ENCODE results near the gene MBD6. TPM values are rescaled to one million over a fixed set of nuclear protein-coding genes. Genes with fewer than 3 reads are reported as not detected.
"Not testable (repeated sequence)": the region's sequence is repeated elsewhere in the genome, so short reads cannot be mapped to it uniquely, and the experiment has no call there.

Gene MBD6
- total RNA-seq, 1 donor from 2014 or later = 118 TPM

- DNase-seq (ENCODE audit: low spot score in 2 of 2, unreplicated experiment in 2 of 2) = peak; percentile 73 to 82
- Mint-ChIP-seq H3K4me1 (peaks cover 21% of the 10 kb centered on the region), H3K9me3 (no peaks in the 10 kb centered on the region), H3K27me3 (ENCODE audit: low read depth) (no peaks in the 10 kb centered on the region), H3K27ac (peak within 1 kb of the TSS; percentile 95), H3K4me3 (peak within 1 kb of the TSS; percentile 95), H3K36me3 (peaks cover 13% of the 10 kb centered on the region)
- TF ChIP-seq, protein P1, sequence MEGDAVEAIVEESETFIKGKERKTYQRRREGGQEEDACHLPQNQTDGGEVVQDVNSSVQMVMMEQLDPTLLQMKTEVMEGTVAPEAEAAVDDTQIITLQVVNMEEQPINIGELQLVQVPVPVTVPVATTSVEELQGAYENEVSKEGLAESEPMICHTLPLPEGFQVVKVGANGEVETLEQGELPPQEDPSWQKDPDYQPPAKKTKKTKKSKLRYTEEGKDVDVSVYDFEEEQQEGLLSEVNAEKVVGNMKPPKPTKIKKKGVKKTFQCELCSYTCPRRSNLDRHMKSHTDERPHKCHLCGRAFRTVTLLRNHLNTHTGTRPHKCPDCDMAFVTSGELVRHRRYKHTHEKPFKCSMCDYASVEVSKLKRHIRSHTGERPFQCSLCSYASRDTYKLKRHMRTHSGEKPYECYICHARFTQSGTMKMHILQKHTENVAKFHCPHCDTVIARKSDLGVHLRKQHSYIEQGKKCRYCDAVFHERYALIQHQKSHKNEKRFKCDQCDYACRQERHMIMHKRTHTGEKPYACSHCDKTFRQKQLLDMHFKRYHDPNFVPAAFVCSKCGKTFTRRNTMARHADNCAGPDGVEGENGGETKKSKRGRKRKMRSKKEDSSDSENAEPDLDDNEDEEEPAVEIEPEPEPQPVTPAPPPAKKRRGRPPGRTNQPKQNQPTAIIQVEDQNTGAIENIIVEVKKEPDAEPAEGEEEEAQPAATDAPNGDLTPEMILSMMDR (IDR thresholded peaks at IDR 0.05; ENCODE audit: unreplicated experiment) = no peak
These were observed 34.8 kb upstream of the MBD6 start, which contains the start of gene MARS1 for GRCh38 chr12:57487597-57488401. TSS of gene MARS1 (plus strand) at chr12:57488068. CDS start at chr12:57488091, 23 bp downstream.

DNA sequence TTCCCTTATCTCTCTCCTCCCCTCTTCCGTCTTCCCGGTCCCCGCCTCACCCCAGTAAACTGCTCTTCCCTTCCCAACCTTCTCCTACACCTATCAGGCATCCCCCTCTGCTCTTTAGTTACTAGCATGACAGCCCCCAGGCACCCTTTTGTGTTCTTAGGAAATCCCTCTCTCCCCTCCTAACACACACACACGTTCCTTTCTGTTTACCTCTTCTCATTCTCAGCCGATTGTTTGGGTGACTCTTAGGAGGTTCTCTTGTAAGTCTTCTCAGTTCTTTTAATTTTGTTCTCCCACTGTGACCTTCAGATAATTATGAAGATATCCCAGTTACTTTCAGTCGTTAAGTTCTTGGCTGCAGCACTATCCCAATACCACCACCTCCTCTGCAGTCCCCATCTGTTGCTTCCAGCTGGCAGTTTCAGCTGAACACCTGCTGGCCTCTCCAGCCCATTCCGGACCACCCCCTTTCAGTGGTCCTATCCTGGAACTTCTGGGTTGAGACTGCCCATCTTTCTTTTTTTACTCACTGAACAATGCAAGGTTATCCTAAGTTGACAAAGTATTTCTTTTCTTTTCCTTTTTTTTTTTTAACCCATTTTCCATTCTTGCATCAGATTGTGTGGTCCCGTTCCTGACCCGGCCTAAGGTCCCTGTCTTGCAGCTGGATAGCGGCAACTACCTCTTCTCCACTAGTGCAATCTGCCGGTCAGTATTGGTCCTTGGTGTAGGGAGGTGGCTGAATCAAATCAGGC, 34.0 kb upstream of the MBD6 start:
- peak overlapping the region; percentile 95 for H3K27ac Mint-ChIP-seq
- H3K36me3 Mint-ChIP-seq = peaks cover 16% of the 10 kb centered on the region
- TF ChIP-seq, protein P1 (IDR thresholded peaks at IDR 0.05; ENCODE audit: unreplicated experiment) = no peak
- no peak for DNase-seq (ENCODE audit: low spot score in 2 of 2, unreplicated experiment in 2 of 2)
- no peaks in the 10 kb centered on the region for H3K9me3 Mint-ChIP-seq
- H3K4me3 Mint-ChIP-seq = peak overlapping the region; percentile 95
- H3K4me1 Mint-ChIP-seq = peaks cover 14% of the 10 kb centered on the region
- H3K27me3 Mint-ChIP-seq (ENCODE audit: low read depth) = no peaks in the 10 kb centered on the region

DNA sequence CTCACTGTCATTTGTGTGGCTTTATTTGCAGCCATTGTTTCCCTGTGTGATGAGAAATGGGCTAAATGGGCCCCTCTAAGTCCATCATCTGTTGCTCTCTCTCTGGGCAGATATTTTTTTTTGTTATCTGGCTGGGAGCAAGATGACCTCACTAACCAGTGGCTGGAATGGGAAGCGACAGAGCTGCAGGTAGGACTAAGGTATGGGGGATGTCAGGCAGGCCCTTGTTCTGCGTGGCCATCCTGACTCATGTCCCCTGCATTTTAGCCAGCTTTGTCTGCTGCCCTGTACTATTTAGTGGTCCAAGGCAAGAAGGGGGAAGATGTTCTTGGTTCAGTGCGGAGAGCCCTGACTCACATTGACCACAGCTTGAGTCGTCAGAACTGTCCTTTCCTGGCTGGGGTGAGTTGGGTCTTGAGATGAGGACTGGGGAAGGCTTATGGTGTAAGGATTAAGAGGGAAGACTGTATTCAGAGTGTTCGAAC, 33.4 kb upstream of the MBD6 start:
- DNase-seq (ENCODE audit: low spot score in 2 of 2, unreplicated experiment in 2 of 2) = no peak
- H3K36me3 Mint-ChIP-seq = peaks cover 16% of the 10 kb centered on the region
- H3K4me3 Mint-ChIP-seq = peak overlapping the region; percentile 95
- peaks cover 14% of the 10 kb centered on the region for H3K4me1 Mint-ChIP-seq
- no peaks in the 10 kb centered on the region for H3K9me3 Mint-ChIP-seq
- TF ChIP-seq, protein P1 (IDR thresholded peaks at IDR 0.05; ENCODE audit: unreplicated experiment) = no peak
- H3K27me3 Mint-ChIP-seq (ENCODE audit: low read depth) = no peaks in the 10 kb centered on the region
- H3K27ac Mint-ChIP-seq = peak overlapping the region; percentile 95

DNA sequence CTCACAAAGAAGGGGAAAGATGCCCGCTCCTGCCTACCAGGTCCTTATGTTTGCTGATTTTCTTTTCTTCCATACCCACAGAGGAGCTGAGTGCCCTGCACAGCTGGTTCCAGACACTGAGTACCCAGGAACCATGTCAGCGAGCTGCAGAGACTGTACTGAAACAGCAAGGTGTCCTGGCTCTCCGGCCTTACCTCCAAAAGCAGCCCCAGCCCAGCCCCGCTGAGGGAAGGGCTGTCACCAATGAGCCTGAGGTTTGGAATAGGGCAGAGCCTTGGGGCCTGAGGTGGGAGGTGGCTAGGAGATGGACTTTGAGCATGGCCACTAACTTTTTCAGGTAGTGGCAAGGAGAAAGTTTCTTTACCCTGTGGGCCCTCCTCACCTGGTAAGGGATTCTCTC, 32.5 kb upstream of the MBD6 start:
- no peak for DNase-seq (ENCODE audit: low spot score in 2 of 2, unreplicated experiment in 2 of 2)
- TF ChIP-seq, protein P1 (IDR thresholded peaks at IDR 0.05; ENCODE audit: unreplicated experiment) = no peak
- Mint-ChIP-seq H3K27ac (no peak overlapping the region), H3K36me3 (peaks cover 19% of the 10 kb centered on the region), H3K9me3 (no peaks in the 10 kb centered on the region), H3K27me3 (ENCODE audit: low read depth) (no peaks in the 10 kb centered on the region), H3K4me1 (peaks cover 14% of the 10 kb centered on the region), H3K4me3 (no peak overlapping the region)

DNA sequence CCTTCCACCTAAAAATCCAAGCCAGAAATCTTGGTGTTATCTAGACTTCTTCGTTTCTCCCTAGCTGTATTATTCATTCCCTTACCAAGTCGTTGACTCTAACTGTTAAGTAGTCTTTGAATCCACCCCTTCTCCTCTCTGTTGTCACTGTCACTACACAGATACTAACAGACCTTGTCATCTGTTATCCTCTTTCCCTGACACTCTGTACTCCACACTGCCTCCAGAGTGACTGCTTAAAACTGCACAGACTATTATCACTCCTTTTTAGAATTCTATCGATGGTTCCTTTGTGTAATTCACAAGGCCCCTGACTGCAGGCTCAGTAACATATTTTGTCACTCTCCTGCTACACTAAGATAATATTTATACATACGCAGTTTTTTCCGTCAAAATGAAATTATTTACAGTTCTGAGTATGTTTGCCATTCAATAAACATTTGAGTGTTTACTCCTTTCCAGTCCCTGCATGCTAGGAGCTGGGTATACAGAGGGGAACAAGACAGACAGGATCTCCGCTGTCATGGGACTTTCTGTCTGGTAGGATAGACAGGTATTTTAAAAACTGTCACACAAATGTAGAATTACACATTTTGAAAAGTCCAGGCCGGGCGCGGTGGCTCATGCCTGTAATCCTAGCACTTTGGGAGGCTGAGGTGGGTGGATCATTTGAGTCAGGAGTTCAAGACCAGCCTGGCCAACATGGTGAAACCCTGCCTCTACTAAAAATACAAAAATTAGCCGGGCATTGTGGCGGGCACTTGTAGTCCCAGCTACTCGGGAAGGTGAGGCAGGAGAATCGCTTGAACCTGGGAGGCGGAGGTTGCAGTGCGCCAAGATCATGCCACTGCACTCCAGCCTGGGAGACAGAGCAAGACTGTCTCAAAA, 31.0 kb upstream of the MBD6 start:
- no peak for DNase-seq (ENCODE audit: low spot score in 2 of 2, unreplicated experiment in 2 of 2)

DNA sequence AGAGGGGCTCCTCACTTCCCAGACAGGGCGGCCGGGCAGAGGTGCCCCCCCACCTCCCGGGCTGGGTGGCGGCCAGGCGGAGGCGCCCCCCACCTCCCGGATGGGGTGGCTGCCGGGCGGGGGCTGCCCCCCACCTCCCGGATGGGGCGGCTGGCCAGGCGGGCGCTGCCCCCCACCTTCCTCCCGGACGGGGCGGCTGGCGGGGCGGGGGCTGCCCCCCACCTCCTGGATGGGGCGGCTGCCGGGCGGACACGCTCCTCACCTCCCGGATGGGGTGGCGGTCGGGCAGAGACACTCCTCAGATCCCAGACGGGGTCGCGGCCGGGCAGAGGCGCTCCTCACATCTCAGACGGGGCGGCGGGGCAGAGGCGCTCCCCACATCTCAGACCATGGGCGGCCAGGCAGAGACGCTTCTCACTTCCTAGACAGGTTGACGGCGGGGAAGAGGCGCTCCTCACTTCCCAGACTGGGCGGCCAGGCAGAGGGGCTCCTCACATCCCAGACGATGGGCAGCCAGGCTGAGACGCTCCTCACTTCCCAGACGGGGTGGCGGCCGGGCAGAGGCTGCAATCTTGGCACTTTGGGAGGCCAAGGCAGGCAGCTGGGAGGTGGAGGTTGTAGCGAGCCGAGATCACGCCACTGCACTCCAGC, 27.4 kb upstream of the MBD6 start:
- H3K4me1 Mint-ChIP-seq; DNase-seq (ENCODE audit: low spot score in 2 of 2, unreplicated experiment in 2 of 2); H3K4me3 Mint-ChIP-seq; H3K27ac Mint-ChIP-seq; H3K9me3 Mint-ChIP-seq; H3K27me3 Mint-ChIP-seq (ENCODE audit: low read depth): not testable (repeated sequence)
- H3K36me3 Mint-ChIP-seq = peaks cover 42% of the 10 kb centered on the region

More for the DNA sequence above, 31.0 kb upstream of the MBD6 start:
- H3K4me1 Mint-ChIP-seq = peaks cover 14% of the 10 kb centered on the region
- peaks cover 24% of the 10 kb centered on the region for H3K36me3 Mint-ChIP-seq
- no peak overlapping the region for H3K27ac Mint-ChIP-seq
- TF ChIP-seq, protein P1 (IDR thresholded peaks at IDR 0.05; ENCODE audit: unreplicated experiment) = no peak
- H3K27me3 Mint-ChIP-seq (ENCODE audit: low read depth) = no peaks in the 10 kb centered on the region
- H3K4me3 Mint-ChIP-seq = no peak overlapping the region
- H3K9me3 Mint-ChIP-seq = no peaks in the 10 kb centered on the region

Measured in mesothelial cell of epicardium (in vitro differentiated cells).